HG03175 (cell line): ENCODE results near the gene PITPNM3.

Experiments
- ATAC-seq: cut with Tn5 transposase; IDR thresholded peaks from one replicate; pipeline ENCODE4 v1.9.1; 2021; ENCODE audit warnings: mild to moderate bottlenecking, moderate library complexity; ENCODE audit not compliant: unreplicated experiment

PITPNM3 gene

GRCh38 chr17:6463616-6464445 lies 92.5 kb downstream of the PITPNM3 start:
- no peak for ATAC-seq

GRCh38 chr17:6462692-6463091 lies 93.7 kb downstream of the PITPNM3 start:
- no peak for ATAC-seq

GRCh38 chr17:6461792-6462524 lies 94.4 kb downstream of the PITPNM3 start:
- no peak for ATAC-seq

GRCh38 chr17:6461246-6461645 lies 95.1 kb downstream of the PITPNM3 start:
- no peak for ATAC-seq

- no peak for ATAC-seq
Measured at GRCh38 chr17:6460531-6461161, 95.7 kb downstream of the PITPNM3 start.

- ATAC-seq: no peak
Measured at GRCh38 chr17:6458460-6458950, 97.8 kb downstream of the PITPNM3 start.

- ATAC-seq: no peak
Measured at GRCh38 chr17:6457688-6458459, 98.5 kb downstream of the PITPNM3 start.

- no peak for ATAC-seq
Measured at GRCh38 chr17:6456914-6457687, 99.3 kb downstream of the PITPNM3 start.

- no peak for ATAC-seq
Measured at GRCh38 chr17:6456321-6456720, 100.0 kb downstream of the PITPNM3 start.

- ATAC-seq: no peak
Measured at GRCh38 chr17:6455321-6455705, 101.0 kb downstream of the PITPNM3 start.

- ATAC-seq: no peak
Measured at GRCh38 chr17:6454495-6455320, 101.6 kb downstream of the PITPNM3 start.

- no peak for ATAC-seq
Measured at GRCh38 chr17:6453279-6454024, 102.9 kb downstream of the PITPNM3 start.

GRCh38 chr17:6452471-6453266 lies 103.7 kb downstream of the PITPNM3 start:
- no peak for ATAC-seq

- no peak for ATAC-seq
Measured at GRCh38 chr17:6450926-6451832, 105.2 kb downstream of the PITPNM3 start.

GRCh38 chr17:6449307-6449706 lies 107.0 kb downstream of the PITPNM3 start:
- ATAC-seq: no peak

GRCh38 chr17:6448473-6448872 lies 107.9 kb downstream of the PITPNM3 start:
- ATAC-seq: no peak
